ACC112 (cell line): Measurements from ENCODE around the gene CLDN5.
"Not testable (repeated sequence)": the region's sequence is repeated elsewhere in the genome, so short reads cannot be mapped to it uniquely, and the experiment has no call there.

Experiments
- H2AFZ ChIP-seq: fragments of 200-600 bp; sonication (generic); one replicate; pipeline ENCODE4 v1.6.0; 2017; ENCODE audit warnings: antibody characterized with exemption, low read length; ENCODE audit not compliant: unreplicated experiment
- H3K27ac ChIP-seq: fragments of 200-600 bp; sonication (generic); 2 replicates; pipeline ENCODE4 v1.5.1; 2014; ENCODE audit warnings: low read depth, mild to moderate bottlenecking, antibody characterized with exemption, low read length, moderate library complexity
- H3K27me3 ChIP-seq: fragments of 200-600 bp; sonication (generic); 2 replicates; pipeline ENCODE4 v1.6.1; 2014; ENCODE audit warnings: mild to moderate bottlenecking, antibody characterized with exemption, low read length, moderate library complexity, mixed read lengths; ENCODE audit not compliant: insufficient read depth
- H3K36me3 ChIP-seq: fragments of 200-600 bp; sonication (generic); 2 replicates; pipeline ENCODE4 v1.6.1; 2016; ENCODE audit warnings: mild to moderate bottlenecking, antibody characterized with exemption, low read length, moderate library complexity, mixed read lengths; ENCODE audit not compliant: insufficient read depth
- H3K4me1 ChIP-seq: fragments of 200-600 bp; sonication (generic); one replicate; pipeline ENCODE4 v1.6.1; 2016; ENCODE audit warnings: low read length, mixed read lengths; ENCODE audit not compliant: insufficient read depth, unreplicated experiment, control insufficient read depth
- H3K4me3 ChIP-seq: fragments of 200-600 bp; sonication (generic); 2 replicates; pipeline ENCODE4 v1.5.1; 2014; ENCODE audit warnings: mild to moderate bottlenecking, low read depth, low read length
- H3K79me2 ChIP-seq: fragments of 200-600 bp; sonication (generic); one replicate; pipeline ENCODE4 v1.6.0; 2016; ENCODE audit warnings: low read length; ENCODE audit not compliant: control insufficient read depth, unreplicated experiment, insufficient read depth

CLDN5 gene

GRCh38 chr22:19548427-19548826 is 24.2 kb upstream of the CLDN5 start:
- not testable (repeated sequence) for H3K27ac ChIP-seq, H3K4me1 ChIP-seq

GRCh38 chr22:19547620-19548019 is 23.4 kb upstream of the CLDN5 start:
- Histone ChIP-seq H3K4me1 (no peaks in the 10 kb centered on the region), H3K79me2 (no peaks in the 10 kb centered on the region), H3K4me3 (no peak overlapping the region), H2AFZ (no peak overlapping the region), H3K36me3 (no peaks in the 10 kb centered on the region), H3K27me3 (no peaks in the 10 kb centered on the region), H3K27ac (no peak overlapping the region)

More at GRCh38 chr22:19548427-19548826, 24.2 kb upstream of the CLDN5 start:
- H3K27me3 ChIP-seq, H3K79me2 ChIP-seq, H2AFZ ChIP-seq, H3K36me3 ChIP-seq, H3K4me3 ChIP-seq: not testable (repeated sequence)

- Histone ChIP-seq H3K27ac (no peak overlapping the region), H2AFZ (no peak overlapping the region), H3K79me2 (no peaks in the 10 kb centered on the region), H3K4me1 (no peaks in the 10 kb centered on the region), H3K4me3 (no peak overlapping the region), H3K36me3 (no peaks in the 10 kb centered on the region), H3K27me3 (no peaks in the 10 kb centered on the region)
Observed at GRCh38 chr22:19546680-19547079, 22.5 kb upstream of the CLDN5 start.

- Histone ChIP-seq H3K27me3 (no peaks in the 10 kb centered on the region), H3K79me2 (no peaks in the 10 kb centered on the region), H2AFZ (no peak overlapping the region), H3K27ac (no peak overlapping the region), H3K4me1 (no peaks in the 10 kb centered on the region), H3K4me3 (no peak overlapping the region), H3K36me3 (no peaks in the 10 kb centered on the region)
Observed at GRCh38 chr22:19545935-19546207, 21.7 kb upstream of the CLDN5 start.

- Histone ChIP-seq H3K4me3 (no peak overlapping the region), H2AFZ (no peak overlapping the region), H3K27me3 (no peaks in the 10 kb centered on the region), H3K4me1 (no peaks in the 10 kb centered on the region), H3K36me3 (no peaks in the 10 kb centered on the region), H3K79me2 (no peaks in the 10 kb centered on the region), H3K27ac (no peak overlapping the region)
Observed at GRCh38 chr22:19543970-19544708, 19.9 kb upstream of the CLDN5 start.

GRCh38 chr22:19540394-19540793 is 16.2 kb upstream of the CLDN5 start:
- Histone ChIP-seq H3K4me3 (no peak overlapping the region), H3K27ac (no peak overlapping the region), H2AFZ (no peak overlapping the region), H3K4me1 (no peaks in the 10 kb centered on the region), H3K27me3 (no peaks in the 10 kb centered on the region), H3K36me3 (no peaks in the 10 kb centered on the region), H3K79me2 (no peaks in the 10 kb centered on the region)

- H3K36me3 ChIP-seq = no peaks in the 10 kb centered on the region
- H2AFZ ChIP-seq = no peak overlapping the region
- H3K79me2 ChIP-seq = no peaks in the 10 kb centered on the region
- no peaks in the 10 kb centered on the region for H3K4me1 ChIP-seq
- H3K4me3 ChIP-seq = no peak overlapping the region
- no peak overlapping the region for H3K27ac ChIP-seq
- H3K27me3 ChIP-seq = no peaks in the 10 kb centered on the region
Observed at GRCh38 chr22:19537941-19538488, 13.8 kb upstream of the CLDN5 start.

GRCh38 chr22:19536564-19536963 is 12.4 kb upstream of the CLDN5 start:
- no peaks in the 10 kb centered on the region for H3K4me1 ChIP-seq
- no peak overlapping the region for H3K27ac ChIP-seq
- no peaks in the 10 kb centered on the region for H3K27me3 ChIP-seq
- no peaks in the 10 kb centered on the region for H3K79me2 ChIP-seq
- H2AFZ ChIP-seq = no peak overlapping the region
- no peaks in the 10 kb centered on the region for H3K36me3 ChIP-seq
- H3K4me3 ChIP-seq = no peak overlapping the region

- H3K79me2 ChIP-seq = no peaks in the 10 kb centered on the region
- no peak overlapping the region for H3K27ac ChIP-seq
- no peak overlapping the region for H2AFZ ChIP-seq
- no peaks in the 10 kb centered on the region for H3K27me3 ChIP-seq
- H3K36me3 ChIP-seq = no peaks in the 10 kb centered on the region
- H3K4me1 ChIP-seq = no peaks in the 10 kb centered on the region
- H3K4me3 ChIP-seq = no peak overlapping the region
Observed at GRCh38 chr22:19535001-19535400, 10.8 kb upstream of the CLDN5 start.

GRCh38 chr22:19533857-19534256 is 9.6 kb upstream of the CLDN5 start:
- H3K36me3 ChIP-seq = no peaks in the 10 kb centered on the region
- H3K27me3 ChIP-seq = no peaks in the 10 kb centered on the region
- H3K4me1 ChIP-seq = no peaks in the 10 kb centered on the region
- H3K4me3 ChIP-seq = no peak overlapping the region
- H3K79me2 ChIP-seq = no peaks in the 10 kb centered on the region
- no peak overlapping the region for H3K27ac ChIP-seq
- H2AFZ ChIP-seq = no peak overlapping the region

GRCh38 chr22:19533049-19533626 is 8.9 kb upstream of the CLDN5 start:
- H3K27me3 ChIP-seq = no peaks in the 10 kb centered on the region
- H3K4me3 ChIP-seq = no peak overlapping the region
- no peak overlapping the region for H3K27ac ChIP-seq

More at GRCh38 chr22:19533049-19533626, 8.9 kb upstream of the CLDN5 start:
- Histone ChIP-seq H3K36me3 (no peaks in the 10 kb centered on the region), H2AFZ (no peak overlapping the region), H3K79me2 (no peaks in the 10 kb centered on the region), H3K4me1 (no peaks in the 10 kb centered on the region)
